ENCODE results near the gene ZMYND15. TPM values are rescaled to one million over a fixed set of nuclear protein-coding genes. Genes with fewer than 3 reads are reported as not detected.

ZMYND15 gene
- polyA plus RNA-seq, 1 donor (not counting 4 experiments of a cell fraction or from before 2014, with no cell fraction given) = 0.25 TPM

DNA sequence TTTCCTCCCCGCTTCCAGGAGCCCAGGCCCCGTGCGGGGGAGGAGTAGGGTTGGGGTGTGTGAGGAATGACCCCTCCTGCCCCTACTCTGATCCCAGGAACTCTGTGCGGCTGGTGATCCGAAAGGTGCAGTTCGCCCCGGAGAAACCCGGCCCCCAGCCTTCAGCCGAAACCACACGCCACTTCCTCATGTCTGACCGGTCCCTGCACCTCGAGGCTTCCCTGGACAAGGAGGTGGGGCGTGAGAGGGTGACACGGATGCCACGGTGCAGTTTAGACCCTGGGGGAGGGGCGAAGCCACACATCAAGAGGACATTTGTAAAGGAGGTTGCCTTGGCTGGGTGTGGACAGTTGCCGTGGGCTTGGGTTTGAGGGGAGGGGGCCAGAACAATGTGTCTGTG is 21.8 kb upstream of the ZMYND15 start:
- no peak overlapping the region for H3K4me3 ChIP-seq (ENCODE audit: control insufficient read depth in 2 of 3, extremely low read depth in 1 of 3, insufficient read depth in 2 of 3, low read depth in 1 of 3, low read length in 3 of 3)
- no peaks in the 10 kb centered on the region for H3K9me3 ChIP-seq (ENCODE audit: control insufficient read depth, low read depth, low read length)
- H3K9ac ChIP-seq (ENCODE audit: control insufficient read depth, extremely low read depth, insufficient read depth, low read length) = no peak overlapping the region
- no peaks in the 10 kb centered on the region for H3K27me3 ChIP-seq (ENCODE audit: control insufficient read depth, extremely low read depth, insufficient read depth, low read length)
- no peaks in the 10 kb centered on the region for H4K20me1 ChIP-seq (ENCODE audit: control insufficient read depth, extremely low read depth, insufficient read depth, low read length)
- TF ChIP-seq, protein P1, sequence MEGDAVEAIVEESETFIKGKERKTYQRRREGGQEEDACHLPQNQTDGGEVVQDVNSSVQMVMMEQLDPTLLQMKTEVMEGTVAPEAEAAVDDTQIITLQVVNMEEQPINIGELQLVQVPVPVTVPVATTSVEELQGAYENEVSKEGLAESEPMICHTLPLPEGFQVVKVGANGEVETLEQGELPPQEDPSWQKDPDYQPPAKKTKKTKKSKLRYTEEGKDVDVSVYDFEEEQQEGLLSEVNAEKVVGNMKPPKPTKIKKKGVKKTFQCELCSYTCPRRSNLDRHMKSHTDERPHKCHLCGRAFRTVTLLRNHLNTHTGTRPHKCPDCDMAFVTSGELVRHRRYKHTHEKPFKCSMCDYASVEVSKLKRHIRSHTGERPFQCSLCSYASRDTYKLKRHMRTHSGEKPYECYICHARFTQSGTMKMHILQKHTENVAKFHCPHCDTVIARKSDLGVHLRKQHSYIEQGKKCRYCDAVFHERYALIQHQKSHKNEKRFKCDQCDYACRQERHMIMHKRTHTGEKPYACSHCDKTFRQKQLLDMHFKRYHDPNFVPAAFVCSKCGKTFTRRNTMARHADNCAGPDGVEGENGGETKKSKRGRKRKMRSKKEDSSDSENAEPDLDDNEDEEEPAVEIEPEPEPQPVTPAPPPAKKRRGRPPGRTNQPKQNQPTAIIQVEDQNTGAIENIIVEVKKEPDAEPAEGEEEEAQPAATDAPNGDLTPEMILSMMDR (optimal IDR thresholded peaks at IDR 0.05 in 1 of 3, IDR thresholded peaks at IDR 0.05 in 1 of 3, conservative IDR thresholded peaks at IDR 0.05 in 1 of 3; ENCODE audit: extremely low read depth in 1 of 3, insufficient read depth in 2 of 3, low read length in 3 of 3) = no peak
- no peak for TF ChIP-seq EZH2 (IDR thresholded peaks at IDR 0.05; ENCODE audit: low read length)
- no peaks in the 10 kb centered on the region for H3K9me1 ChIP-seq (ENCODE audit: control insufficient read depth, extremely low read depth, insufficient read depth, low read length)
- DNase-seq (ENCODE audit: low read depth, low spot score) (no peak), FAIRE-seq (no peak)
- no peaks in the 10 kb centered on the region for H3K79me2 ChIP-seq (ENCODE audit: control insufficient read depth, insufficient read depth, low read length)
- H3K27ac ChIP-seq (ENCODE audit: control insufficient read depth, insufficient read depth, low read length) = no peak overlapping the region
- no peak overlapping the region for H3K4me2 ChIP-seq (ENCODE audit: control insufficient read depth, extremely low read depth, insufficient read depth, low read depth, low read length)
- H3K36me3 ChIP-seq (ENCODE audit: control insufficient read depth in 2 of 2, extremely low read depth in 1 of 2, insufficient read depth in 2 of 2, low read length in 2 of 2) = no peaks in the 10 kb centered on the region
- no peaks in the 10 kb centered on the region for H3K4me1 ChIP-seq (ENCODE audit: control insufficient read depth, extremely low read depth, insufficient read depth, low read length)
- dilution Hi-C loops (cut with MboI; ENCODE audit: extremely low pct_ligation_motif_present, low sequenced_read_pairs) = no loop called here
- H2AFZ ChIP-seq (ENCODE audit: control insufficient read depth, low read length) = no peak overlapping the region

- no peaks in the 10 kb centered on the region for H3K9me3 ChIP-seq (ENCODE audit: control insufficient read depth, low read depth, low read length)
- H3K9me1 ChIP-seq (ENCODE audit: control insufficient read depth, extremely low read depth, insufficient read depth, low read length) = no peaks in the 10 kb centered on the region
- DNase-seq (ENCODE audit: low read depth, low spot score) (no peak), FAIRE-seq (no peak)
- H3K36me3 ChIP-seq (ENCODE audit: control insufficient read depth in 2 of 2, extremely low read depth in 1 of 2, insufficient read depth in 2 of 2, low read length in 2 of 2) = no peaks in the 10 kb centered on the region
- dilution Hi-C loops (cut with MboI; ENCODE audit: extremely low pct_ligation_motif_present, low sequenced_read_pairs) = no loop called here
- no peak overlapping the region for H2AFZ ChIP-seq (ENCODE audit: control insufficient read depth, low read length)
- H3K9ac ChIP-seq (ENCODE audit: control insufficient read depth, extremely low read depth, insufficient read depth, low read length) = no peak overlapping the region
- H3K4me1 ChIP-seq (ENCODE audit: control insufficient read depth, extremely low read depth, insufficient read depth, low read length) = no peaks in the 10 kb centered on the region
- no peak overlapping the region for H3K4me3 ChIP-seq (ENCODE audit: control insufficient read depth in 2 of 3, extremely low read depth in 1 of 3, insufficient read depth in 2 of 3, low read depth in 1 of 3, low read length in 3 of 3)
- TF ChIP-seq, protein P1 (optimal IDR thresholded peaks at IDR 0.05 in 1 of 3, IDR thresholded peaks at IDR 0.05 in 1 of 3, conservative IDR thresholded peaks at IDR 0.05 in 1 of 3; ENCODE audit: extremely low read depth in 1 of 3, insufficient read depth in 2 of 3, low read length in 3 of 3) = no peak
- TF ChIP-seq EZH2 (IDR thresholded peaks at IDR 0.05; ENCODE audit: low read length) = no peak
- no peaks in the 10 kb centered on the region for H3K79me2 ChIP-seq (ENCODE audit: control insufficient read depth, insufficient read depth, low read length)
- no peak overlapping the region for H3K4me2 ChIP-seq (ENCODE audit: control insufficient read depth, extremely low read depth, insufficient read depth, low read depth, low read length)
- H4K20me1 ChIP-seq (ENCODE audit: control insufficient read depth, extremely low read depth, insufficient read depth, low read length) = no peaks in the 10 kb centered on the region
- H3K27me3 ChIP-seq (ENCODE audit: control insufficient read depth, extremely low read depth, insufficient read depth, low read length) = no peaks in the 10 kb centered on the region
- H3K27ac ChIP-seq (ENCODE audit: control insufficient read depth, insufficient read depth, low read length) = no peak overlapping the region
Observed at GRCh38 chr17:4718276-4718675, 21.4 kb upstream of the ZMYND15 start.

All from keratinocyte (primary cell).